Karpas-422 (cell line): ENCODE measurements around the gene PLEKHN1. TPM values are rescaled to one million over a fixed set of nuclear protein-coding genes. Genes with fewer than 3 reads are reported as not detected.

Experiments used
- DNase-seq: peaks from one replicate; pipeline ENCODE4 v3.0.0-alpha.2; 2015
- H2AFZ ChIP-seq: fragments of 200-600 bp; sonication (generic); 2 replicates; pipeline ENCODE4 v1.6.1; 2014; ENCODE audit warnings: antibody characterized with exemption, low read length, mixed read lengths
- H3K27ac ChIP-seq: fragments of 200-600 bp; sonication (generic); 2 replicates; pipeline ENCODE4 v1.5.1; 2014; ENCODE audit warnings: mild to moderate bottlenecking, low read length, moderate library complexity
- H3K27me3 ChIP-seq: fragments of 200-600 bp; sonication (generic); 2 replicates; pipeline ENCODE4 v1.6.1; 2014; ENCODE audit warnings: low read length, mixed read lengths
- H3K36me3 ChIP-seq: fragments of 200-600 bp; sonication (generic); 2 replicates; pipeline ENCODE4 v1.6.1; 2014; ENCODE audit warnings: low read length, mixed read lengths; ENCODE audit not compliant: insufficient read depth
- H3K4me1 ChIP-seq: fragments of 200-600 bp; sonication (generic); 2 replicates; pipeline ENCODE4 v1.6.1; 2014; ENCODE audit warnings: mild to moderate bottlenecking, low read length, mixed read lengths
- H3K4me2 ChIP-seq: fragments of 200-600 bp; sonication (generic); 2 replicates; pipeline ENCODE4 v1.6.1; 2014; ENCODE audit warnings: low read length, low read depth, mild to moderate bottlenecking; ENCODE audit not compliant: poor library complexity, severe bottlenecking
- H3K4me3 ChIP-seq: fragments of 200-600 bp; sonication (generic); 2 replicates; pipeline ENCODE4 v1.5.1; 2014; ENCODE audit warnings: mild to moderate bottlenecking, antibody characterized with exemption, low read length, mixed read lengths
- H3K79me2 ChIP-seq: fragments of 200-600 bp; sonication (generic); 2 replicates; pipeline ENCODE4 v1.6.1; 2014; ENCODE audit warnings: mild to moderate bottlenecking, low read length, mixed read lengths
- H3K9ac ChIP-seq: fragments of 200-600 bp; sonication (generic); 2 replicates; pipeline ENCODE4 v1.6.0; 2014; ENCODE audit warnings: low read length
- H3K9me2 ChIP-seq: fragments of 200-600 bp; sonication (generic), shearing (Covaris generic); replicated peaks from 2 replicates; pipeline ENCODE4 v1.6.0; 2014; ENCODE audit warnings: mild to moderate bottlenecking, low read length, moderate library complexity; ENCODE audit not compliant: insufficient read depth
- H3K9me3 ChIP-seq: fragments of 300-700, 200-600 bp; sonication (generic); 2 replicates; pipeline ENCODE4 v1.6.1; 2014; ENCODE audit warnings: low read length, mixed read lengths
- H4K20me1 ChIP-seq: fragments of 200-600 bp; sonication (generic); 2 replicates; pipeline ENCODE4 v1.6.1; 2014; ENCODE audit warnings: mild to moderate bottlenecking, antibody characterized with exemption, low read length, low read depth; ENCODE audit not compliant: insufficient read depth
- total RNA-seq: library from RNA; depleted of rRNA; stranded (reverse); fragments of >200 nt; shearing (Covaris generic); gene quantifications from 2 replicates; pipeline ENCODE4 v1.2.3, GENCODE V29; 2014; ENCODE audit warnings: low replicate concordance

PLEKHN1 gene
- total RNA-seq, 1 experiment from 2014 or later, result not detected

DNA sequence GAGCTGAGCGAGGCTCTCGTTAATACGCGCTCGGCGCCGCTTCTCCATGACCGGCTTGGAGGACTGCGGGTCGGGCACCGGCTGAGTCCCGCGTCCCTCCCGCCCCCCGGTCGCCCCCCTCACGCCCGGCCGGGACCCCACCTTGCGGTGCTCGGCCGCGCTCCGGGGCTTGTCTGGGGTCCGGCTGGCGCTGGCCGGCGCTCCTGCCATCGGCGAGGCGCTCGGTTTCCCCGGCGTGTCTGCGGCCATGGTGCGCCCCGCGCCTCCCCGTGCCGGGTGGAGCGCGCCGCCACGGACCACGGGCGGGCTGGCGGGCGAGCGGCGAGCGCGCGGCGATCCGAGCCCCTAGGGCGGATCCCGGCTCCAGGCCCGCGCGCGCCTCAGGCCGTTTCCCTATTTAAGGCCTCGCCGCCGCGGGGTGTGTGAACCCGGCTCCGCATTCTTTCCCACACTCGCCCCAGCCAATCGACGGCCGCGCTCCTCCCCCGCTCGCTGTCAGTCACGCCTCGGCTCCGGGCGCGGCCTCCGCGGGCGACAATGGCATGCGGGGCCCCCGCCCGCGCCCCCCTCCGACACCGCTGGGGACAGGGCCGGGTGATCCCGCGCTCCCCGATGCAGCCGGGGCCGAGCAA, 33.6 kb downstream of the PLEKHN1 start, which contains the start of gene HES4:
Gene HES4 (minus strand): TSS at position 373 of the 632 bp plus-strand sequence. CDS start 124 bp downstream, at position 249.
- H3K4me1 ChIP-seq, result no peaks in the 10 kb centered on the region
- no peak within 1 kb of the TSS for H3K4me2 ChIP-seq
- no peak within 1 kb of the TSS for H2AFZ ChIP-seq
- no peaks in the 10 kb centered on the region for H3K9me3 ChIP-seq
- no peak for DNase-seq
- no peaks in the 10 kb centered on the region for H3K36me3 ChIP-seq
- no peaks in the 10 kb centered on the region for H4K20me1 ChIP-seq
- H3K79me2 ChIP-seq, result no peaks in the 10 kb centered on the region
- no peak within 1 kb of the TSS for H3K4me3 ChIP-seq
- no peaks in the 10 kb centered on the region for H3K27me3 ChIP-seq
- no peak within 1 kb of the TSS for H3K9ac ChIP-seq
- H3K27ac ChIP-seq, result no peak within 1 kb of the TSS
- no peaks in the 10 kb centered on the region for H3K9me2 ChIP-seq

DNA sequence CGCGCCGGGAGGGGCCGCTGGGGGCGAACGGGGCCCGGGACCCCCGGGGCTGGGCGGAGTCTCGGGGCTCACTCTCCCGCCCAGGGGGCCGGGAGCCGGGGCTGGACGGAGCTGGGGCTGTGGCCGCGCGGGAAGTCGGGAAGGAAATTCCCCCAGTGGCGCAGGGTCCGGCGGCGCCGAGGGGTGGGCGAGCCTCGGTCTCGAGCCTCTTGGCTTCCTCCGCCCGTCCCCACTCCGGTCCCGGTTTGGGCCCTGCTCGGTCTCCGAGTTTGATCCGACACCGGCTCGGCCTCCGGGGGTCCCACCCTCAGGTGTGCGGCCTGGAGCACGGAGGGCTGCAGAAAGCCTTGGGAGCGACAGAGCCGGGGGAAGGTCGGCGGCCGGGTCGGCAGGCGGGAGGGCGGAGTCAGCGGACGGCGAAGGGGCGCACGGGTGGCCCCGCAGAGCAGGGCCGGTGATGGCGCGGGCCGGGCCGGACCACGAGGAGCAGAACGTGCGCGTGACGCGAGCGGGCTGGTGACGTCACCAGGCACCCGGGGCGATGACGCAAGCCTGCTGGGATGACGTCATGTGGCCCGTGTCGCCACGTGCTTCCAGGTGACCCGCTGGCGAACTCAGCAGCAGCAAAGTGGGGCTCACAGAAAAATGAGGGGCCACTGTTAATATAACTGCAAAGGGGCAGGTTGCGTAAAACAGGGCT, 34.2 kb downstream of the PLEKHN1 start:
- Histone ChIP-seq H3K4me3 (no peak overlapping the region), H2AFZ (no peak overlapping the region), H3K9me3 (no peaks in the 10 kb centered on the region), H3K27me3 (no peaks in the 10 kb centered on the region), H3K79me2 (no peaks in the 10 kb centered on the region), H3K36me3 (no peaks in the 10 kb centered on the region), H3K4me1 (no peaks in the 10 kb centered on the region), H3K27ac (no peak overlapping the region), H3K9me2 (no peaks in the 10 kb centered on the region), H3K4me2 (no peak overlapping the region), H4K20me1 (no peaks in the 10 kb centered on the region), H3K9ac (no peak overlapping the region)
- no peak for DNase-seq

DNA sequence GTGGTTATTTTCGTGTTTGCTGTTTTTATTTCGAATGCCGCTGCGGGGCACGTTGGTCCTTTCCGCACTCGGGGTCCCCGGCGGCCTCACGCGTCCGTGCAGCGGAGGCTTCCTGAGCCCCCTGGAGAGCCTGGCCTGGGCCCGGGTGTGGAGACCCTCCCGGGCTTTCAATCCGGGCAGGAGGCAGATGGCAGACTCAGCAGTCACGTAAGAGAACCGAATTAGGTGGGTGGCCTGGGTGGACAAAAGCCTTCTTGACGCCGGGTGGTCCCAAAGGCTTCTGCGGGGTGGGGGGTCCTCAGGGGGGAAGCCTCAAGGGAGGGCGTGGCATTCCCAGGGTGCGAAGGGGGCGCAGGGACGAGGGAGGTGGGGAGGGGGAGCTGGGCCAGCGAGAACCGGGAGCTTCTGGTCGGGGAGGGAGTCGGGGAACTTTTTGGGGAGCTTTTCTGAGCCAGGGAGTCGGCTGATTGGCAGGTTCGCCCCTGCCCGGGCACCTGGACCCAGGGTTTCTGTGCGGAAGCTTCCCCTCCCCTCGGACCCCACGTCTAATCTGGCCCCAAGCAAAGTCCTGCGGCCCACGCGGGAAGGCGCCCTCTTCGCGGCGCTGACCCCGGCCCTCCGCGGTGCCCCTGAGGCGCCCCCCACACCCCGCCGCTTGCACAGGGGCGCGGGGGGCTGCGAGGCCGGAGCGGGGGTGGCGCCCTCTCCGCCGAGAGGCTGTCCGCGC, 34.9 kb downstream of the PLEKHN1 start:
- Histone ChIP-seq H3K79me2 (no peaks in the 10 kb centered on the region), H3K4me2 (no peak overlapping the region), H3K36me3 (no peaks in the 10 kb centered on the region), H3K27me3 (no peaks in the 10 kb centered on the region), H3K4me3 (no peak overlapping the region), H2AFZ (no peak overlapping the region), H3K9ac (no peak overlapping the region), H4K20me1 (no peaks in the 10 kb centered on the region), H3K9me3 (no peaks in the 10 kb centered on the region), H3K27ac (no peak overlapping the region), H3K4me1 (no peaks in the 10 kb centered on the region), H3K9me2 (no peaks in the 10 kb centered on the region)
- DNase-seq, result no peak

DNA sequence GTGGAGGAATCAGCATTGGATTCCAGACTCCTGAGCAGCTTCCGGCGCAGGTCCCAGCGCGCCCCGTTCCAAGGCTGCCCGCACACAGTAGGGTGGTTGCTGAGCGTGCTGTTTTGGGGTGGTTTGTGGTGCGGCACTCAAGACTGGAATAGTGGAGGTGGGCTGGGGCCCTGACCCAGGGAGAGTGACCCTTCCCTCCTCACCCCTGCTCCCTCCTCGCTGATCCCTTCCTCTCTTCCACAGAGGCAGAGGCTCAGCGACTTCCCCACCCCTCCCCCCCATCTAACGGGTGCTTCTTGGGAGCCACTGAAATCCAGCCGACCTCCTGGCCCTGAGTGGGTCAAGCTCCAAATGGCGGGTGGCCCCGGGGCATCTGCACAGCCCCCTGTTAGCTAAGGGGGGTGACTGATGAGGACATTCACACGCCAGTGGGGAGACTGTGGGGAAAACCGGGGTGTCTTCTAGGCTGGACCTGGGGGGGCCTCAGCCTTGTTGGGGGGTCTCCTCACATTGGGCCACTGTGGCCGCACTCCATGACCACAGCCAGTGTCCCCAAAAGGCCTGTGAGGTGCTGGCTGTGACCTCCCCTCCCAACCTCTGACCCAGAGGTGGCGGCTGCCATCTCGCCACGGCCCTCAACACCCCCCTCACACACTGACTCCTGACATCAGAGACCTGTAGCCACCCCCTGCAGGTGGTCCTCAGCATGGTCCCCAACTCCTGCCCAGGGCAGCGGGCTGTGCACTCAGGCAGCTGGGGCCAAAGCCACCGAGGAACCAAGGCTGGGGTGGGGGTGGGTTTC, 37.5 kb downstream of the PLEKHN1 start:
- no peaks in the 10 kb centered on the region for H3K9me2 ChIP-seq
- no peak overlapping the region for H3K4me3 ChIP-seq
- H3K4me1 ChIP-seq, result no peaks in the 10 kb centered on the region
- H2AFZ ChIP-seq, result no peak overlapping the region
- no peak overlapping the region for H3K9ac ChIP-seq
- no peaks in the 10 kb centered on the region for H3K36me3 ChIP-seq
- no peaks in the 10 kb centered on the region for H4K20me1 ChIP-seq
- H3K27me3 ChIP-seq, result no peaks in the 10 kb centered on the region
- no peak overlapping the region for H3K27ac ChIP-seq
- DNase-seq, result no peak
- H3K79me2 ChIP-seq, result no peaks in the 10 kb centered on the region
- no peak overlapping the region for H3K4me2 ChIP-seq
- H3K9me3 ChIP-seq, result no peaks in the 10 kb centered on the region

DNA sequence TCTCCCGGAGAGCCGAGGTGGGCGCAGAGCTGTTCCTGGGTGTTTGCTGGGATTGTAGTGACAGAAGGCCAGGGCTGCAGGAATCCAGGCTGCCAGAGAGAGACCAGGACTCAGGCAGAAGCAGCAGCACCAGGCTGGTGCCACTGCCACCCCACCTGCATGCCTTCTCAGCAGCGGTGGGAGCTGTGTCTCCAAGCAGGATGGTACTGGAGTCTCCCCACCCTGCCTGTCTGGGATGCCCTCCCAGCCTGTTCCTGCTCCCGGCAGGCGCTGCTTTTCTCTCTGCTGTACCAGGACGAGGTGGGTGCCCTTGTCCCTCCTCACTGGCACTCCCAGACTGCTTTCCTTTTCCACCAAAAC, 38.1 kb downstream of the PLEKHN1 start:
- Histone ChIP-seq H3K4me2 (no peak overlapping the region), H3K4me1 (no peaks in the 10 kb centered on the region), H3K4me3 (no peak overlapping the region), H3K27ac (no peak overlapping the region), H3K9me3 (no peaks in the 10 kb centered on the region), H3K9ac (no peak overlapping the region), H3K79me2 (no peaks in the 10 kb centered on the region), H3K9me2 (no peaks in the 10 kb centered on the region), H4K20me1 (no peaks in the 10 kb centered on the region), H2AFZ (no peak overlapping the region), H3K27me3 (no peaks in the 10 kb centered on the region), H3K36me3 (no peaks in the 10 kb centered on the region)
- DNase-seq, result no peak

DNA sequence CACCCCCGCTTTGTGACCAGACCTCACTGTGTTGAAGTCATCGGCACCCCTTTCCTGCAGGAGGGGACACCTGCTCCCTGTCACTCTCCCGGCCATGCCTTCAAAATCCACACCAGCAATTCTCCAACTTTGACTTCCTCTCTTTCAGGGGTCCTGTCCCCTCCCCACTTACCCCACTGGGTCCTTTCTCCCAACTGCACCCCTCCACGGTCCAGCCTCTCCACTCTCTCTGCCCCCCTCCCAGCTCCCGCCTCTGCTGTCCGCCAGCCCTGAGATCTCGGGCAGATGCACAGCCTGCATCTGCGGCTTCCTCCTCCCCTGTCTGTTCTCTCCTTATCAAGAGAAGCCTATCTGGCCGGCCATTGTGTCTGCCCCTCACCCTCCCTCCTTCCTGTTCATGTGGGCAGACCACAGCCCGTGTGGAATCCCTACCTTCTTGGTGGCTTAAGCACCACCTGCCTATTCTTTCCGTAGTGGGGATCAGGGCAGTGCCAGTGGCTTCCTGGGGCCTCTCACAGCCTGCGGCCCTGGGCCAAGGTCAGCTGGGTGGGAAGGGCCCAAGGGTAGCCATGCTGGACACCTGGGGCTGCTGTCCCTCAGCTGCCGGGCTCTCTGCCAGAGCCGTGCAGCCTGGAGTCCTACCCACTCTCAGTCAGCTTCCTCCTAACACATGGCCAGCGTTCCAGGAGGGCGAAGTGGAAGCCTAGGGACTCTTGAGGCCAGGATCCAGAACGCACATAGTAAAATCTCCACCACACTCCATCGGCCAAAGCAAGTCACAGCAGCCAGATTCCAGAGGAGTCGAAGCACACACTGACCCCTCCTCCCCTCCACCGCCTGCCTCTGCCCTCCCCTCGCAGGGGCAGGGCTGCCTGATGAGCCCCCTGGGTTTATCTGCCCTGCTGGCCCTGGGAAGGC, 38.8 kb downstream of the PLEKHN1 start:
- DNase-seq, result no peak
- Histone ChIP-seq H3K9ac (no peak overlapping the region), H3K4me1 (no peaks in the 10 kb centered on the region), H3K27ac (no peak overlapping the region), H3K36me3 (no peaks in the 10 kb centered on the region), H3K9me2 (no peaks in the 10 kb centered on the region), H3K27me3 (no peaks in the 10 kb centered on the region), H4K20me1 (no peaks in the 10 kb centered on the region), H3K4me3 (no peak overlapping the region), H3K4me2 (no peak overlapping the region), H3K9me3 (no peaks in the 10 kb centered on the region), H2AFZ (no peak overlapping the region), H3K79me2 (no peaks in the 10 kb centered on the region)

DNA sequence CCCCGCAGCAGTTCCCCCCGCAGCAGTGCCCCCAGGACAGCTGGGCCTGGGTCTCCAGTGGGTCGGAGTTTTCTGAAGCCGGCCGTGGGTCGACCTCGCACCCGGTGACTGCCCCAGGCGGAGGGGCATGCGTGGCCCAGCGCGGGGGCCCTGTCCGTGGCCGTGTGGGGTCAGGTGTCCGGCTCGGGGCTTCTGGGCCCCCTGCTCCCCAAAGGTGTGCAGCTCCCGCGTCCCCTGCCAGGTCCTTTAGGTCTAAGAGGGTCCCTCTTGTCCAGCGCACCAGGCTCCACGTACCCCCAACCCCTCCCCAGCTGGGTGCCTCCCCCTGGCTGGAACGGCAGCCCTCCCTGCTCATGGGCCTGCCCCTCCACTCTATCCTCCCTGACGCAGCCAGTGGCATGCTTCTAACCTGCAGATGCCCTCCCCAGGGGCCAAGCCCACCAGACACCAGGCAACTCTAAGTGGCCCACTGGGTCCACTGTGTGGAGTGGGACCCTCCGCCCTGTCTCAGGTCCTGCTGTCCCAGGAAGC, 39.6 kb downstream of the PLEKHN1 start:
- Histone ChIP-seq H2AFZ (no peak overlapping the region), H3K4me3 (no peak overlapping the region), H3K9ac (no peak overlapping the region), H3K4me2 (no peak overlapping the region), H4K20me1 (no peaks in the 10 kb centered on the region), H3K9me2 (no peaks in the 10 kb centered on the region), H3K79me2 (no peaks in the 10 kb centered on the region), H3K36me3 (no peaks in the 10 kb centered on the region), H3K9me3 (no peaks in the 10 kb centered on the region), H3K27me3 (no peaks in the 10 kb centered on the region), H3K4me1 (no peaks in the 10 kb centered on the region), H3K27ac (no peak overlapping the region)
- DNase-seq, result no peak
